KMS-11 (cell line): Measurements from ENCODE around the gene ICAM5.
"Not testable (repeated sequence)": the region's sequence is repeated elsewhere in the genome, so short reads cannot be mapped to it uniquely, and the experiment has no call there.

Experiments
- H2AFZ ChIP-seq: fragments of 200-600 bp; sonication (generic); 2 replicates; pipeline ENCODE4 v1.6.1; 2016; ENCODE audit warnings: antibody characterized with exemption, mixed run types, low read depth
- H3K27ac ChIP-seq: fragments of 200-600 bp; sonication (generic); 2 replicates; pipeline ENCODE4 v1.6.1; 2016; ENCODE audit warnings: mild to moderate bottlenecking, mixed run types
- H3K27me3 ChIP-seq: fragments of 200-600 bp; sonication (generic); 2 replicates; pipeline ENCODE4 v1.6.1; 2017; ENCODE audit warnings: mild to moderate bottlenecking, low read depth, mixed run types, moderate library complexity; ENCODE audit not compliant: insufficient read depth
- H3K36me3 ChIP-seq: fragments of 200-600 bp; sonication (generic); 2 replicates; pipeline ENCODE4 v1.6.1; 2017; ENCODE audit warnings: mild to moderate bottlenecking, mixed run types; ENCODE audit not compliant: insufficient read depth
- H3K4me1 ChIP-seq: fragments of 200-600 bp; sonication (generic); 2 replicates; pipeline ENCODE4 v1.6.1; 2016; ENCODE audit warnings: mild to moderate bottlenecking, low read depth, mixed run types; ENCODE audit not compliant: poor library complexity, severe bottlenecking
- H3K4me2 ChIP-seq: fragments of 200-600 bp; sonication (generic); 2 replicates; pipeline ENCODE4 v1.7.0; 2016; ENCODE audit warnings: mild to moderate bottlenecking, mixed run types
- H3K4me3 ChIP-seq: fragments of 200-600 bp; sonication (generic); IDR thresholded peaks from 2 replicates; pipeline ENCODE4 v1.6.1; 2017; ENCODE audit warnings: low read depth, low read length, mixed read lengths; ENCODE audit not compliant: insufficient read depth
- H3K79me2 ChIP-seq: fragments of 200-600 bp; sonication (generic); 2 replicates; pipeline ENCODE4 v1.6.1; 2016; ENCODE audit warnings: low read depth, mixed run types; ENCODE audit not compliant: insufficient read depth
- H3K9ac ChIP-seq: fragments of 200-600 bp; sonication (generic); 2 replicates; pipeline ENCODE4 v1.6.1; 2016; ENCODE audit warnings: mild to moderate bottlenecking, mixed run types
- H4K20me1 ChIP-seq: fragments of 200-600 bp; sonication (generic); 2 replicates; pipeline ENCODE4 v1.6.1; 2016; ENCODE audit warnings: mild to moderate bottlenecking, mixed run types; ENCODE audit not compliant: insufficient read depth
- TF ChIP-seq, protein P1 (sequence below): fragments of 200-600 bp; sonication (generic); conservative IDR thresholded peaks from 2 replicates; pipeline ENCODE4 v1.6.1; 2017; ENCODE audit warnings: low read depth, mild to moderate bottlenecking, antibody characterized with exemption, low read length, moderate library complexity, mixed read lengths

The ICAM5 gene

DNA sequence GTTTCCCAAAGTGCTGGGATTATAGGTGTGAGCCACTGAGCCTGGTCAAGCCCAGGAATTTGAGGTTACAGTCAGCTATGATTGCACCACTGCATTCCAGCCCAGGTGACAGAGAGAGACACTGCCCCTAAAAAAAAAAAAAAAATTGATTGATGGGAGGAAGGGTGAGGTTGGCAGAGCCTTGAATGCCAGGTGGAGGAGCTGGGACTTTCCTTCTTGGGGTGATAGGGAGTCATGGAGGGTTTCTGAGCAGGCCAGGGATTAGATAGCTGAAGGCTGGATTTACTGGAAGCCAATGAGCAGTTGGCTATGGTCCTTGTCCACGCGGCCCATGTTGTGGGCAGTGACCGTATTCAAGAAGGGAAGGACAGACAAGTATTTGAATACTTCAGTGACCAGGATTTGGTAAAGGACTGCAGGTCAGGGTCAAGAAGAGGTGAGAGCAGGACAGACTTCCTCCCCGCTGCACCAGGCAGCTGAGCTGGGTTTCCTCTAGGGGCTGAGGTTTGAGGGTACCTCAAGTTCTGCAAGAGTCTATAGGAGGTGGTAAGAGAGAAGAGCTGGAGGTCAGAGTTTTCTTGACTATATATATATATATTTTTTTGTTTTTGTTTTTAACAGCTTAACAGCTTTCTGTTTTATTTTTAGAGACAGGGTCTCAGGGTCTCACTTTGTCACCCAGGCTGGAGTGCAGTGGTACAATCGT is 9.9 kb upstream of the ICAM5 start:
- no peak overlapping the region for H3K27ac ChIP-seq
- H3K4me3 ChIP-seq, result no peak overlapping the region
- H4K20me1 ChIP-seq, result no peaks in the 10 kb centered on the region
- H3K79me2 ChIP-seq, result no peaks in the 10 kb centered on the region
- H3K36me3 ChIP-seq, result no peaks in the 10 kb centered on the region
- H3K4me1 ChIP-seq, result no peaks in the 10 kb centered on the region
- H2AFZ ChIP-seq, result no peak overlapping the region
- H3K27me3 ChIP-seq, result no peaks in the 10 kb centered on the region
- no peak overlapping the region for H3K4me2 ChIP-seq
- H3K9ac ChIP-seq, result no peak overlapping the region
- TF ChIP-seq, protein P1, sequence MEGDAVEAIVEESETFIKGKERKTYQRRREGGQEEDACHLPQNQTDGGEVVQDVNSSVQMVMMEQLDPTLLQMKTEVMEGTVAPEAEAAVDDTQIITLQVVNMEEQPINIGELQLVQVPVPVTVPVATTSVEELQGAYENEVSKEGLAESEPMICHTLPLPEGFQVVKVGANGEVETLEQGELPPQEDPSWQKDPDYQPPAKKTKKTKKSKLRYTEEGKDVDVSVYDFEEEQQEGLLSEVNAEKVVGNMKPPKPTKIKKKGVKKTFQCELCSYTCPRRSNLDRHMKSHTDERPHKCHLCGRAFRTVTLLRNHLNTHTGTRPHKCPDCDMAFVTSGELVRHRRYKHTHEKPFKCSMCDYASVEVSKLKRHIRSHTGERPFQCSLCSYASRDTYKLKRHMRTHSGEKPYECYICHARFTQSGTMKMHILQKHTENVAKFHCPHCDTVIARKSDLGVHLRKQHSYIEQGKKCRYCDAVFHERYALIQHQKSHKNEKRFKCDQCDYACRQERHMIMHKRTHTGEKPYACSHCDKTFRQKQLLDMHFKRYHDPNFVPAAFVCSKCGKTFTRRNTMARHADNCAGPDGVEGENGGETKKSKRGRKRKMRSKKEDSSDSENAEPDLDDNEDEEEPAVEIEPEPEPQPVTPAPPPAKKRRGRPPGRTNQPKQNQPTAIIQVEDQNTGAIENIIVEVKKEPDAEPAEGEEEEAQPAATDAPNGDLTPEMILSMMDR, result no peak

DNA sequence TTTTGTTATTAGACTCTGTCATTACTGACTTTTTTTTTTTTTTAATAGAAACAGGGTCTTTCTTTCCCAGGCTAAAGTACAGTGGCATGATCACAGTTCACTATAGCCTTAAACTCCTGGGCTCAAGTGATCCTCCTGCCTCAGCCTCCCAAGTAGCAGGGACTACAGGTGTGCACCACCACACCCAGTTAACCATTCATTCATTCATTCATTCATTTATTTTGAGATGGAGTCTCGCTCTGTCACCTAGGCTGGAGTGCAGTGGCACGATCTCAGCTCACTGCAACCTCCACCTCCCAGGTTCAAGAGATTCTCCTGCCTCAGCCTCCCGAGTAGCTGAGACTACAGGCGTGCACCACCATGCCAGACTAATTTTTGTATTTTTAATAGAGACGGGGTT is 7.7 kb upstream of the ICAM5 start:
- not testable (repeated sequence) for H4K20me1 ChIP-seq, H2AFZ ChIP-seq, H3K4me3 ChIP-seq, H3K27ac ChIP-seq, H3K4me1 ChIP-seq, H3K79me2 ChIP-seq, H3K9ac ChIP-seq, H3K36me3 ChIP-seq, H3K4me2 ChIP-seq, H3K27me3 ChIP-seq

DNA sequence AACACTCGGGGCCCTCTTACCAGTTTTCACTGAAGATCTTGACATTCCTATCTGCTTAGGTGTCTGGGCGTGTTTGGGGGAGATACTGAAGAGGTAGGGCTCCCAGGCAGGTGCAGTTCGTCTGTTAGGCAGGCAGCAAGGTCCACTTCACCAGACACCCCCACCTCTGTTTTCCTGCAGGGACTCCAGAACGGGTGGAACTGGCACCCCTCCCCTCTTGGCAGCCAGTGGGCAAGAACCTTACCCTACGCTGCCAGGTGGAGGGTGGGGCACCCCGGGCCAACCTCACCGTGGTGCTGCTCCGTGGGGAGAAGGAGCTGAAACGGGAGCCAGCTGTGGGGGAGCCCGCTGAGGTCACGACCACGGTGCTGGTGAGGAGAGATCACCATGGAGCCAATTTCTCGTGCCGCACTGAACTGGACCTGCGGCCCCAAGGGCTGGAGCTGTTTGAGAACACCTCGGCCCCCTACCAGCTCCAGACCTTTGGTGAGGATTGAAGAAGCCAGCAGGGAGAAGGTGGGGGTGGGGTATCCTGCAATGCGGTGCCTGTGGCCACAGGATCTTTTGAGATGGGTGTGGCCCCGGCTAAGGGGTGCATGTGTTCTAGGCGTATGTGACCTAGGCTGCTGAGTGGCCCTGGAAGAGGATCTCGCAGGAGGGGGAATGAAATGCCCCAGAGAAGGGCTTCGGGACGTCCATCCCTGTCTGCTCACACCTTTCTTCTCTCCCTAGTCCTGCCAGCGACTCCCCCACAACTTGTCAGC is 6.3 kb upstream of the ICAM5 start:
- no peaks in the 10 kb centered on the region for H3K36me3 ChIP-seq
- H3K4me2 ChIP-seq, result no peak overlapping the region
- TF ChIP-seq, protein P1, result no peak
- no peak overlapping the region for H2AFZ ChIP-seq
- H3K27me3 ChIP-seq, result no peaks in the 10 kb centered on the region
- no peaks in the 10 kb centered on the region for H4K20me1 ChIP-seq
- no peak overlapping the region for H3K27ac ChIP-seq
- H3K4me3 ChIP-seq, result no peak overlapping the region
- no peak overlapping the region for H3K9ac ChIP-seq
- peaks cover 5% of the 10 kb centered on the region for H3K4me1 ChIP-seq
- H3K79me2 ChIP-seq, result no peaks in the 10 kb centered on the region

DNA sequence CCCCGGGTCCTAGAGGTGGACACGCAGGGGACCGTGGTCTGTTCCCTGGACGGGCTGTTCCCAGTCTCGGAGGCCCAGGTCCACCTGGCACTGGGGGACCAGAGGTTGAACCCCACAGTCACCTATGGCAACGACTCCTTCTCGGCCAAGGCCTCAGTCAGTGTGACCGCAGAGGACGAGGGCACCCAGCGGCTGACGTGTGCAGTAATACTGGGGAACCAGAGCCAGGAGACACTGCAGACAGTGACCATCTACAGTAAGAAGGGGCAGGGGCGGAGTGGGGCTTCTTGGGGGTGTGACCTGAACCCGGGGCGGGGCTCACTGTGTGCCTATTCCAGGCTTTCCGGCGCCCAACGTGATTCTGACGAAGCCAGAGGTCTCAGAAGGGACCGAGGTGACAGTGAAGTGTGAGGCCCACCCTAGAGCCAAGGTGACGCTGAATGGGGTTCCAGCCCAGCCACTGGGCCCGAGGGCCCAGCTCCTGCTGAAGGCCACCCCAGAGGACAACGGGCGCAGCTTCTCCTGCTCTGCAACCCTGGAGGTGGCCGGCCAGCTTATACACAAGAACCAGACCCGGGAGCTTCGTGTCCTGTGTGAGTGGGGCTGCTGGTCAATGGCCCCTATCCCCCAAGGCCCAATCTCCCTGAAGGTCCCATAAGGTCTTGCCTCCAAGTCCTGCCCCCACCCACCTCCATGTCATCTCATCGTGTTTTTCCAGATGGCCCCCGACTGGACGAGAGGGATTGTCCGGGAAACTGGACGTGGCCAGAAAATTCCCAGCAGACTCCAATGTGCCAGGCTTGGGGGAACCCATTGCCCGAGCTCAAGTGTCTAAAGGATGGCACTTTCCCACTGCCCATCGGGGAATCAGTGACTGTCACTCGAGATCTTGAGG is 5.4 kb upstream of the ICAM5 start:
- Histone ChIP-seq H3K9ac (no peak overlapping the region), H3K4me1 (peaks cover 5% of the 10 kb centered on the region), H2AFZ (no peak overlapping the region), H3K4me3 (no peak overlapping the region), H3K4me2 (no peak overlapping the region), H3K36me3 (no peaks in the 10 kb centered on the region), H4K20me1 (no peaks in the 10 kb centered on the region), H3K79me2 (no peaks in the 10 kb centered on the region), H3K27ac (no peak overlapping the region), H3K27me3 (no peaks in the 10 kb centered on the region)
- TF ChIP-seq, protein P1, result no peak
